HEK293 (cell line): Measurements from ENCODE around the gene TMEM213.
A peak's percentile ranks its signal among the peaks of the same experiment; 100 is the strongest.

Source experiments
- CTCF ChIA-PET: fragments of 350-600 bp; formaldehyde crosslinking; extraction: SDS; loops from one replicate; lab custom pipeline; 2021; ENCODE audit warnings: antibody characterized with exemption; lab: Yijun Ruan, JAX
- POLR2A ChIA-PET: fragments of 300-600 bp; formaldehyde crosslinking; extraction: SDS; loops from one replicate; lab custom pipeline; 2020; ENCODE audit warnings: antibody characterized with exemption, inconsistent platforms; lab: Yijun Ruan, JAX
- H3K27ac ChIP-seq: fragments of 200-500 bp; sonication (Bioruptor generic); 2 replicates; pipeline ENCODE4 v1.5.1; 2014; ENCODE audit warnings: low read depth, low read length, control low read depth, inconsistent platforms; ENCODE audit errors: extremely low read depth
- H3K36me3 ChIP-seq, 2 experiments: fragments of 200-500 bp in 1 of 2; sonication (Bioruptor generic) in 1 of 2; 1 replicate in 1 of 2; 2 replicates in 1 of 2; pipeline ENCODE4 v1.5.1; 2014 to 2017; ENCODE audit warnings: inconsistent platforms in 2 of 2, low read length in 2 of 2; ENCODE audit not compliant: control insufficient read depth in 2 of 2, insufficient read depth in 1 of 2
- H3K4me1 ChIP-seq: fragments of 200-500 bp; sonication (Bioruptor generic); 2 replicates; pipeline ENCODE4 v1.5.1; 2014; ENCODE audit warnings: mild to moderate bottlenecking, low read length, inconsistent platforms; ENCODE audit not compliant: control insufficient read depth, insufficient read depth
- H3K4me3 ChIP-seq: 2 replicates; pipeline ENCODE4 v1.5.1; 2011; ENCODE audit warnings: low read depth, mild to moderate bottlenecking, control low read depth, low read length, moderate library complexity
- H3K9me3 ChIP-seq: fragments of 200-500 bp; sonication (Bioruptor generic); 2 replicates; pipeline ENCODE4 v1.5.1; 2014; ENCODE audit warnings: low read depth, low read length, inconsistent platforms; ENCODE audit not compliant: control insufficient read depth, insufficient read depth
- BCL6B ChIP-seq: fragments of 450-650 bp; formaldehyde crosslinking; IDR thresholded peaks from 2 replicates; pipeline ENCODE4 v1.5.1; 2017; ENCODE audit warnings: missing biosample characterization, missing genetic modification characterization
- MYNN ChIP-seq: fragments of 450-650 bp; formaldehyde crosslinking; IDR thresholded peaks from 2 replicates; pipeline ENCODE4 v1.5.1; 2016; ENCODE audit warnings: missing biosample characterization, missing genetic modification characterization, borderline replicate concordance
- PBX3 ChIP-seq: sonication (generic); formaldehyde crosslinking; IDR thresholded peaks from 2 replicates; pipeline ENCODE4 v1.8.1; 2022; ENCODE audit warnings: mild to moderate bottlenecking, moderate library complexity, missing genetic modification reagents
- PRDM4 ChIP-seq: fragments of 450-650 bp; formaldehyde crosslinking; IDR thresholded peaks from 2 replicates; pipeline ENCODE4 v1.5.1; 2017; ENCODE audit warnings: missing biosample characterization, missing genetic modification characterization
- SALL2 ChIP-seq: fragments of 450-650 bp; formaldehyde crosslinking; IDR thresholded peaks from 2 replicates; pipeline ENCODE4 v1.5.0; 2017; ENCODE audit warnings: missing biosample characterization, mild to moderate bottlenecking, missing genetic modification characterization, borderline replicate concordance
- SP7 ChIP-seq: fragments of 450-650 bp; formaldehyde crosslinking; IDR thresholded peaks from 2 replicates; pipeline ENCODE4 v1.5.1; 2016; ENCODE audit warnings: missing biosample characterization, missing genetic modification characterization
- ZBTB21 ChIP-seq: fragments of 450-650 bp; formaldehyde crosslinking; IDR thresholded peaks from 2 replicates; pipeline ENCODE4 v1.5.1; 2017; ENCODE audit warnings: missing biosample characterization, missing genetic modification characterization
- ZBTB48 ChIP-seq: fragments of 450-650 bp; formaldehyde crosslinking; IDR thresholded peaks from 2 replicates; pipeline ENCODE4 v1.5.1; 2016; ENCODE audit warnings: missing biosample characterization, missing genetic modification characterization
- ZNF138 ChIP-seq: fragments of 450-650 bp; formaldehyde crosslinking; IDR thresholded peaks from 2 replicates; pipeline ENCODE4 v1.5.1; 2016; ENCODE audit warnings: missing biosample characterization, missing genetic modification characterization, borderline replicate concordance
- ZNF157 ChIP-seq: fragments of 450-650 bp; formaldehyde crosslinking; IDR thresholded peaks from 2 replicates; pipeline ENCODE4 v1.5.1; 2016; ENCODE audit warnings: missing biosample characterization, missing genetic modification characterization
- ZNF16 ChIP-seq: fragments of 450-650 bp; formaldehyde crosslinking; IDR thresholded peaks from 2 replicates; pipeline ENCODE4 v1.5.1; 2016; ENCODE audit warnings: low read depth, missing biosample characterization, missing genetic modification characterization
- ZNF174 ChIP-seq: fragments of 450-650 bp; formaldehyde crosslinking; IDR thresholded peaks from 2 replicates; pipeline ENCODE4 v1.5.0; 2017; ENCODE audit warnings: missing biosample characterization, mild to moderate bottlenecking, missing genetic modification characterization
- ZNF19 ChIP-seq: fragments of 450-650 bp; formaldehyde crosslinking; IDR thresholded peaks from 2 replicates; pipeline ENCODE4; 2016; ENCODE audit warnings: missing biosample characterization, missing genetic modification characterization, low read depth
- ZNF214 ChIP-seq: fragments of 450-650 bp; formaldehyde crosslinking; IDR thresholded peaks from 2 replicates; pipeline ENCODE4 v1.5.1; 2017; ENCODE audit warnings: missing biosample characterization, mild to moderate bottlenecking, missing genetic modification characterization, borderline replicate concordance
- ZNF266 ChIP-seq: fragments of 450-650 bp; formaldehyde crosslinking; IDR thresholded peaks from 2 replicates; pipeline ENCODE4 v1.5.1; 2016; ENCODE audit warnings: missing biosample characterization, missing genetic modification characterization, low read depth
- ZNF274 ChIP-seq, 2 experiments: fragments of 200-500 bp in 1 of 2; fragments of 450-650 bp in 1 of 2; sonication (Bioruptor generic) in 1 of 2; formaldehyde crosslinking in 1 of 2; IDR thresholded peaks; 2 replicates each; pipeline versions ENCODE4 v1.5.1 to v1.6.1; 2014 to 2016; ENCODE audit warnings: borderline replicate concordance in 1 of 2, inconsistent platforms in 1 of 2, low read length in 1 of 2, missing biosample characterization in 1 of 2, missing genetic modification characterization in 1 of 2
- ZNF292 ChIP-seq: fragments of 450-650 bp; formaldehyde crosslinking; IDR thresholded peaks from 2 replicates; pipeline ENCODE4 v1.5.1; 2016; ENCODE audit warnings: low read depth, missing biosample characterization, missing genetic modification characterization, borderline replicate concordance
- ZNF324 ChIP-seq: fragments of 450-650 bp; formaldehyde crosslinking; IDR thresholded peaks from 2 replicates; pipeline ENCODE4 v1.5.1; 2016; ENCODE audit warnings: missing biosample characterization, missing genetic modification characterization
- ZNF37A ChIP-seq: fragments of 450-650 bp; IDR thresholded peaks from 2 replicates; pipeline ENCODE4 v1.5.1; 2018; ENCODE audit warnings: missing biosample characterization, missing genetic modification characterization
- ZNF426 ChIP-seq: fragments of 450-650 bp; formaldehyde crosslinking; IDR thresholded peaks from 2 replicates; pipeline ENCODE4 v1.5.1; 2017; ENCODE audit warnings: missing biosample characterization, missing genetic modification characterization, mild to moderate bottlenecking, inconsistent platforms, moderate library complexity
- ZNF433 ChIP-seq: fragments of 450-650 bp; formaldehyde crosslinking; IDR thresholded peaks from 2 replicates; pipeline ENCODE4 v1.5.1; 2016; ENCODE audit warnings: missing biosample characterization, missing genetic modification characterization, low read depth
- ZNF513 ChIP-seq: fragments of 450-650 bp; IDR thresholded peaks from 2 replicates; pipeline ENCODE4 v1.5.1; 2018; ENCODE audit warnings: missing biosample characterization, missing genetic modification characterization
- ZNF548 ChIP-seq: fragments of 450-650 bp; formaldehyde crosslinking; IDR thresholded peaks from 2 replicates; pipeline ENCODE4 v1.5.1; 2016; ENCODE audit warnings: missing biosample characterization, missing genetic modification characterization
- ZNF629 ChIP-seq: fragments of 450-650 bp; formaldehyde crosslinking; IDR thresholded peaks from 2 replicates; pipeline ENCODE4 v1.5.1; 2017; ENCODE audit warnings: missing biosample characterization, missing genetic modification characterization
- ZNF654 ChIP-seq: fragments of 450-650 bp; formaldehyde crosslinking; IDR thresholded peaks from 2 replicates; pipeline ENCODE4 v1.5.1; 2016; ENCODE audit warnings: low read depth, missing biosample characterization, missing genetic modification characterization

TMEM213 gene

GRCh38 chr7:138865843-138866242 lies 68.0 kb downstream of the TMEM213 start:
- H3K27ac ChIP-seq: no peak overlapping the region
- TF ChIP-seq ZNF654 (tag by site-specific recombination) (peak; percentile 21), ZNF274 (IDR thresholded peaks at IDR 0.05; ENCODE audit: low read length) (no peak), ZNF274 (tag by site-specific recombination; IDR thresholded peaks at IDR 0.05; ENCODE audit: borderline replicate concordance) (no peak)
- TF ChIP-seq, all 188 proteins: peak for 1
- CTCF ChIA-PET: interaction anchor here (0.6 to 0.7 kb wide), 2 partner anchors 200 to 218 kb away, joined by 3 to 4 read pairs; no protein-coding TSS in a partner anchor
- Histone ChIP-seq H3K4me1 (no peaks in the 10 kb centered on the region), H3K36me3 (peaks cover 4 to 35% of the 10 kb centered on the region in 2 experiments; a peak in 2 of 3 replicates), H3K4me3 (no peak overlapping the region), H3K9me3 (no peaks in the 10 kb centered on the region)
- POLR2A ChIA-PET: no interaction called here

GRCh38 chr7:138866353-138866752 lies 68.6 kb downstream of the TMEM213 start:
- no peak overlapping the region for H3K4me3 ChIP-seq
- no peak overlapping the region for H3K27ac ChIP-seq
- H3K9me3 ChIP-seq: no peaks in the 10 kb centered on the region
- peaks cover 4 to 35% of the 10 kb centered on the region in 2 experiments; a peak in 2 of 3 replicates for H3K36me3 ChIP-seq
- ChIA-PET CTCF (no interaction called here), POLR2A (no interaction called here)
- no peak for TF ChIP-seq ZNF513
- TF ChIP-seq ZNF19 (tag by site-specific recombination): no peak
- no peak for TF ChIP-seq SALL2
- TF ChIP-seq ZNF292 (tag by site-specific recombination): no peak
- no peak for TF ChIP-seq ZBTB48 (tag by site-specific recombination)
- no peak for TF ChIP-seq ZNF433 (tag by site-specific recombination)
- no peak for TF ChIP-seq ZNF174 (tag by site-specific recombination)
- TF ChIP-seq ZNF426 (tag by site-specific recombination): no peak
- H3K4me1 ChIP-seq: no peaks in the 10 kb centered on the region

- ChIA-PET POLR2A (no interaction called here), CTCF (interaction anchor here (0.5 kb wide), 1 partner anchor 965 kb away, joined by 4 read pairs; no protein-coding TSS in a partner anchor)
- TF ChIP-seq ZNF324 (tag by site-specific recombination) (no peak), BCL6B (tag by site-specific recombination) (no peak), SP7 (tag by site-specific recombination) (no peak), ZNF157 (tag by site-specific recombination) (no peak), MYNN (tag by site-specific recombination) (no peak), ZNF548 (tag by site-specific recombination) (no peak), ZNF266 (no peak), ZNF37A (tag by site-specific recombination) (no peak), PBX3 (CRISPR knock-in tag) (no peak), ZNF138 (no peak), PRDM4 (tag by site-specific recombination) (no peak), ZNF214 (no peak), ZBTB48 (tag by site-specific recombination) (no peak), ZBTB21 (tag by site-specific recombination) (no peak), ZNF16 (tag by site-specific recombination) (no peak), ZNF629 (tag by site-specific recombination) (no peak)
These were observed 70.0 kb downstream of the TMEM213 start for GRCh38 chr7:138867744-138868143.

More at GRCh38 chr7:138867744-138868143, 70.0 kb downstream of the TMEM213 start:
- Histone ChIP-seq H3K9me3 (no peaks in the 10 kb centered on the region), H3K36me3 (peaks cover 4 to 35% of the 10 kb centered on the region in 2 experiments; a peak in 2 of 3 replicates), H3K4me1 (no peaks in the 10 kb centered on the region), H3K27ac (no peak overlapping the region), H3K4me3 (no peak overlapping the region)
